Caco-2 (cell line): ENCODE measurements around the gene TIGIT. TPM values are rescaled to one million over a fixed set of nuclear protein-coding genes. Genes with fewer than 3 reads are reported as not detected.

Experiments used
- BruUV-seq: library from RNA; stranded (reverse); fragments of 400-500 nt; replicated peaks from 2 replicates; lab custom pipeline; 2021; lab: Mats Ljungman, UMichigan
- CTCF ChIA-PET: fragments of 300-600 bp; sonication (Branson Sonifier 250); formaldehyde crosslinking; loops from one replicate; lab custom pipeline; 2022; ENCODE audit warnings: antibody characterized with exemption; lab: Charles Lee
- POLR2A ChIA-PET: fragments of 300-600 bp; sonication (Branson Sonifier 250); formaldehyde crosslinking; loops from one replicate; lab custom pipeline; 2022; ENCODE audit warnings: antibody characterized with exemption; lab: Charles Lee
- DNase-seq, 2 experiments: peaks; one replicate each; pipeline versions ENCODE4 v3.0.0 to v3.0.0-alpha.2; 2020 to 2022
- H3K27me3 ChIP-seq: replicated peaks from 2 replicates; pipeline ENCODE4 v1.6.0; 2011; ENCODE audit warnings: low read length; ENCODE audit not compliant: control insufficient read depth, insufficient read depth
- H3K36me3 ChIP-seq: 2 replicates; pipeline ENCODE4 v1.5.1; 2011; ENCODE audit warnings: low read length; ENCODE audit not compliant: control insufficient read depth, insufficient read depth
- H3K4me1 ChIP-seq: fragments of 250-450 bp; sonication (Bioruptor Pico); 2 replicates; pipeline ENCODE4 v1.5.1; 2020; ENCODE audit warnings: mild to moderate bottlenecking
- H3K4me3 ChIP-seq: 2 replicates; pipeline ENCODE4 v1.5.1; 2011; ENCODE audit warnings: low read depth, mild to moderate bottlenecking, control low read depth, low read length
- H3K9me3 ChIP-seq: fragments of 250-450 bp; sonication (Bioruptor Pico); 2 replicates; pipeline ENCODE4 v1.5.1; 2020; ENCODE audit warnings: mild to moderate bottlenecking, moderate library complexity
- H3K27ac Mint-ChIP-seq: one replicate; pipeline ENCODE4 v1.8.0; 2022; ENCODE audit warnings: mixed read lengths; ENCODE audit not compliant: unreplicated experiment
- H3K27me3 Mint-ChIP-seq: one replicate; pipeline ENCODE4 v1.8.0; 2022; ENCODE audit warnings: mixed read lengths; ENCODE audit not compliant: insufficient read depth, unreplicated experiment
- H3K36me3 Mint-ChIP-seq: one replicate; pipeline ENCODE4 v1.8.0; 2022; ENCODE audit warnings: mild to moderate bottlenecking, mixed read lengths; ENCODE audit not compliant: insufficient read depth, unreplicated experiment
- H3K4me1 Mint-ChIP-seq: one replicate; pipeline ENCODE4 v1.8.0; 2022; ENCODE audit warnings: low read depth, mixed read lengths; ENCODE audit not compliant: unreplicated experiment
- H3K4me3 Mint-ChIP-seq: one replicate; pipeline ENCODE4 v1.8.0; 2022; ENCODE audit warnings: mild to moderate bottlenecking, moderate library complexity, mixed read lengths; ENCODE audit not compliant: unreplicated experiment
- H3K9me3 Mint-ChIP-seq: one replicate; pipeline ENCODE4 v1.8.0; 2022; ENCODE audit warnings: mixed read lengths; ENCODE audit not compliant: unreplicated experiment
- intact Hi-C: fragments of 100-400 bp; cut with micrococcal nuclease; formaldehyde crosslinking; loops from one replicate; pipeline ENCODE4 v1.10.0; 2022; ENCODE audit not compliant: unreplicated experiment
- total RNA-seq: library from RNA; stranded (reverse); gene quantifications from 2 replicates; pipeline ENCODE4 v1.2.3, GENCODE V29; 2022
- TF ChIP-seq, protein P1 (sequence below), 2 experiments: fragments of 200-600 bp in 1 of 2; IDR thresholded peaks; 1 replicate in 1 of 2; 2 replicates in 1 of 2; pipeline versions ENCODE4 v1.5.1 to v1.8.0; 2011 to 2022; ENCODE audit warnings: antibody characterized with exemption in 1 of 2, control low read depth in 1 of 2, inconsistent platforms in 1 of 2, low read depth in 1 of 2, low read length in 1 of 2, mild to moderate bottlenecking in 1 of 2, moderate library complexity in 1 of 2; ENCODE audit not compliant: insufficient read depth in 1 of 2, severe bottlenecking in 1 of 2, unreplicated experiment in 1 of 2

Gene TIGIT
- total RNA-seq, 1 experiment from 2014 or later = not detected

DNA sequence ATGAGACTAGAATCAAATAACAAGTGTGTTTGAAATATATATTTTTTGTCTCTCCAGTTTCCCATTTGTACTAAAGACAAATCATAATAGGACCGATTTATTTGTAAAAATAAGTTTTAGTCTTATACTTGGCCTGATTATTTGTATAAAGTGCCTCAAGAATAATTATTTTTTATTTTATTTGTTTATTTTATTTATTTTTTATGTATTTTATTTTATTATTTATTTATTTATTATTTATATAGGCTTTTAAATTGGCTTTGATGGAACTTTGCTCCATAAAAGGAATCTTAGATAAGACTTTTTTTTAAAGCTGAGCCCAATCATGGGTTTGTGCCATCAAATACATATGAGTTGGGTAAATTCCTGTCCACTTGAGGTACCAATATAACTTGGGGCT is 34.3 kb upstream of the TIGIT start:
- intact Hi-C loops = no loop called here
- Mint-ChIP-seq H3K9me3 (peaks cover 7% of the 10 kb centered on the region), H3K36me3 (no peaks in the 10 kb centered on the region), H3K27ac (no peak overlapping the region), H3K4me1 (no peaks in the 10 kb centered on the region), H3K4me3 (no peak overlapping the region), H3K27me3 (peaks cover 14% of the 10 kb centered on the region)
- no TSS peak for BruUV-seq
- H3K9me3 ChIP-seq = no peaks in the 10 kb centered on the region
- ChIA-PET POLR2A (no interaction called here), CTCF (no interaction called here)
- H3K4me1 ChIP-seq = no peaks in the 10 kb centered on the region
- TF ChIP-seq, protein P1, sequence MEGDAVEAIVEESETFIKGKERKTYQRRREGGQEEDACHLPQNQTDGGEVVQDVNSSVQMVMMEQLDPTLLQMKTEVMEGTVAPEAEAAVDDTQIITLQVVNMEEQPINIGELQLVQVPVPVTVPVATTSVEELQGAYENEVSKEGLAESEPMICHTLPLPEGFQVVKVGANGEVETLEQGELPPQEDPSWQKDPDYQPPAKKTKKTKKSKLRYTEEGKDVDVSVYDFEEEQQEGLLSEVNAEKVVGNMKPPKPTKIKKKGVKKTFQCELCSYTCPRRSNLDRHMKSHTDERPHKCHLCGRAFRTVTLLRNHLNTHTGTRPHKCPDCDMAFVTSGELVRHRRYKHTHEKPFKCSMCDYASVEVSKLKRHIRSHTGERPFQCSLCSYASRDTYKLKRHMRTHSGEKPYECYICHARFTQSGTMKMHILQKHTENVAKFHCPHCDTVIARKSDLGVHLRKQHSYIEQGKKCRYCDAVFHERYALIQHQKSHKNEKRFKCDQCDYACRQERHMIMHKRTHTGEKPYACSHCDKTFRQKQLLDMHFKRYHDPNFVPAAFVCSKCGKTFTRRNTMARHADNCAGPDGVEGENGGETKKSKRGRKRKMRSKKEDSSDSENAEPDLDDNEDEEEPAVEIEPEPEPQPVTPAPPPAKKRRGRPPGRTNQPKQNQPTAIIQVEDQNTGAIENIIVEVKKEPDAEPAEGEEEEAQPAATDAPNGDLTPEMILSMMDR (IDR thresholded peaks at IDR 0.05; ENCODE audit: insufficient read depth in 1 of 2, low read depth in 1 of 2, low read length in 1 of 2, severe bottlenecking in 1 of 2, unreplicated experiment in 1 of 2) = no peak
- no peaks in the 10 kb centered on the region for H3K36me3 ChIP-seq
- H3K27me3 ChIP-seq = no peaks in the 10 kb centered on the region
- H3K4me3 ChIP-seq = no peak overlapping the region
- no peak for DNase-seq

DNA sequence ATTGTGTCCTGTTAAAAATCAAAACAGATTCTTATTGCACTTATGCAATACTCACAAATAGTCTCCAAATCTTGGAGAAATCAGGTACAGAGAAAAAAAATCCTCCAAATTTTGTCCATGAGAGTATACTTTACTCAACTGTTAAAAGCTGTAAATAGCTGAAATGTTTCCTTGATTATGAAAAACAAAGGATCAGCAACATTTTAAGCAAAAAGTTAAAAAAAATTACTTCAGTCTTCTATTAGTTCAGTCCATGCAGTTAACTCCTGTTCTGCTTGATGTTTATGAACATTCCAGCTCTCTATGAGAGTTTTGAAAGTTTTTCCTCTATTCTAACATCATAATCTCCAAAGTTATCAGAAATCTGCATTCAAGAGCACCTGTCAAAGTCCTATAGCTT is 33.7 kb upstream of the TIGIT start:
- CTCF ChIA-PET = no interaction called here
- H3K36me3 Mint-ChIP-seq = no peaks in the 10 kb centered on the region

DNA sequence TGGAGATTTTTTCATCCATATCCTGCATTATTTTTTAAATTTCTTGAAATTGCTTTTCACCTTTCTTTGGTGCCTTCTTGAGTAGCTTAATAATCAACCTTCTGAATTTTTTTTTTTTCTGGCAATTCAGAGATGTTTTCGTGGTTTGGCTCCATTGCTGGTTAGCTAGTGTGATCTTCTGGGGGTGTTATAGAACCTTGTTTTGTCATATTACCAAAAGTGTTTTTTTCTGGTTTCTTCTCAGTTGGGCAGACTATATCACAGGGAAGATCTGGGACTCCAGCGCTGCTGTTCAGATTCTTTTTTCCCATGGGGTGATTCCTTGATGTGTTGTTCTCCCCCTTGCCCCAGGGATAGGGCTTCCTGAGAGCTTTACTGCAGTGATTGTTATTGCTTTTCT is 23.8 kb upstream of the TIGIT start:
- Mint-ChIP-seq H3K9me3 (peaks cover 19% of the 10 kb centered on the region), H3K4me1 (no peaks in the 10 kb centered on the region), H3K27ac (no peak overlapping the region), H3K27me3 (peaks cover 4% of the 10 kb centered on the region), H3K4me3 (no peak overlapping the region), H3K36me3 (no peaks in the 10 kb centered on the region)
- POLR2A ChIA-PET = no interaction called here
- intact Hi-C loops = no loop called here
- no peak overlapping the region for H3K4me3 ChIP-seq
- no TSS peak for BruUV-seq
- no peaks in the 10 kb centered on the region for H3K4me1 ChIP-seq
- CTCF ChIA-PET = no interaction called here
- no peak for DNase-seq
- TF ChIP-seq, protein P1 (IDR thresholded peaks at IDR 0.05; ENCODE audit: insufficient read depth in 1 of 2, low read depth in 1 of 2, low read length in 1 of 2, severe bottlenecking in 1 of 2, unreplicated experiment in 1 of 2) = no peak
- no peaks in the 10 kb centered on the region for H3K27me3 ChIP-seq
- H3K36me3 ChIP-seq = no peaks in the 10 kb centered on the region
- no peaks in the 10 kb centered on the region for H3K9me3 ChIP-seq

More for the DNA sequence above, 33.7 kb upstream of the TIGIT start:
- H3K36me3 ChIP-seq = no peaks in the 10 kb centered on the region
- POLR2A ChIA-PET = no interaction called here
- no peaks in the 10 kb centered on the region for H3K4me1 Mint-ChIP-seq
- no TSS peak for BruUV-seq
- H3K9me3 Mint-ChIP-seq = peaks cover 11% of the 10 kb centered on the region
- H3K4me1 ChIP-seq = no peaks in the 10 kb centered on the region
- no peaks in the 10 kb centered on the region for H3K27me3 ChIP-seq
- no peak overlapping the region for H3K27ac Mint-ChIP-seq
- H3K27me3 Mint-ChIP-seq = peaks cover 14% of the 10 kb centered on the region
- H3K4me3 Mint-ChIP-seq = no peak overlapping the region
- DNase-seq = no peak
- H3K9me3 ChIP-seq = no peaks in the 10 kb centered on the region
- intact Hi-C loops = no loop called here
- no peak overlapping the region for H3K4me3 ChIP-seq
- TF ChIP-seq, protein P1 (IDR thresholded peaks at IDR 0.05; ENCODE audit: insufficient read depth in 1 of 2, low read depth in 1 of 2, low read length in 1 of 2, severe bottlenecking in 1 of 2, unreplicated experiment in 1 of 2) = no peak
